GM19463 (cell line): Measurements from ENCODE around the gene HOXA2.

Experiments used
- ATAC-seq: cut with Tn5 transposase; IDR thresholded peaks from one replicate; pipeline ENCODE4 v1.9.1; 2021; ENCODE audit warnings: mild to moderate bottlenecking, moderate library complexity; ENCODE audit not compliant: unreplicated experiment

The HOXA2 gene

DNA sequence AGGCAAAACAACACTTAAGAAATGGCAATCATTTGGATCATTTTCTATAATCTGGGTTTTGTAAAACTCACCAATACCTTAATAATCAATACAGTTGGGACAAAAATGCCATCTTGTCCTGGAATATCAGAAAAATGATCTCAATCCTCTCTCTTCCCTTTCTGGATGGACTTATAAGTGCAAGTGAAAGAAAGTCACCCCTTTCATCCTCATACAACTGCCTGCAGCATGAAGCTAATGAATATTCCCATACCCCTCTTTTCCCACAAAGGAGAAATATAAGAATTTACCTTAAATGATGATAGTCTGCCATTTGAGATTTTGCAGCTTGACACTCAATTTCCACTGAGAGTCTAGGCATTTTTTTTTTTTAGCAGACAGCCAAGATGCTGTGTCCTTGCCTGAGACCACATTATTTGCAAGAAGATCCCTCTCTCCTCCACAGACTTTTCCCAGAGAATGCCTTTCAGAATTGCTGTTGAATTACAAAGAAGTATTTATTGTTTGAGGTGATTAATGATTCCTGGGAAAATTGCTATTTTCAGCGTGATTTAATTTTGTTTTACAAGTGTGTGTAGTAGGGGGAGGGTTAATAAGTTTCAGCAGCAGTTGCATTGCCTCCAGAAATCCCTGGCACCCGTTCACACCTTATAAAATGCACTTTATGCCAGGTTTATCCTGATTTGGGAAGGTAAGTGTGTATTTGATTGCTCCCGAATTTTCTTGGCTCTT is 24.3 kb upstream of the HOXA2 start:
- ATAC-seq, result no peak

DNA sequence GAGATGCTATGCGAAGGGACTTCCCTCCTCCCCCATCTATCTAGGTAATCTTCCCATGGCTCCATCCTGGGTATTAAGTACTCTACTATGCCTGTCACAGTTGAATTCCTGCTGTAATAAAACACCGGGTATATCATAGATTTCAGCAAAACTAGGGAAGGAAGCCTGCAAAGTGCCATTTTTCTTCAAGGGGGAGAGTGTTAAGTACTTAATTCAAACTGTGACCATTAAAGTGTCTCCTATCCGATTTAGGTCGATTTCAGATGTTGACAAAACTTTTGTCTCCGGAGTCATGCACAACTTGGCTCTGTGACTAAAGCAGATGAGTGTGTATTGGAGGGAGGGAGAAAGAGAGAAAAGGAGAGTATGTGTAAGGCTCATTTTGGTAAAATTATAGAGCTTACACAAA is 23.5 kb upstream of the HOXA2 start:
- ATAC-seq, result no peak

DNA sequence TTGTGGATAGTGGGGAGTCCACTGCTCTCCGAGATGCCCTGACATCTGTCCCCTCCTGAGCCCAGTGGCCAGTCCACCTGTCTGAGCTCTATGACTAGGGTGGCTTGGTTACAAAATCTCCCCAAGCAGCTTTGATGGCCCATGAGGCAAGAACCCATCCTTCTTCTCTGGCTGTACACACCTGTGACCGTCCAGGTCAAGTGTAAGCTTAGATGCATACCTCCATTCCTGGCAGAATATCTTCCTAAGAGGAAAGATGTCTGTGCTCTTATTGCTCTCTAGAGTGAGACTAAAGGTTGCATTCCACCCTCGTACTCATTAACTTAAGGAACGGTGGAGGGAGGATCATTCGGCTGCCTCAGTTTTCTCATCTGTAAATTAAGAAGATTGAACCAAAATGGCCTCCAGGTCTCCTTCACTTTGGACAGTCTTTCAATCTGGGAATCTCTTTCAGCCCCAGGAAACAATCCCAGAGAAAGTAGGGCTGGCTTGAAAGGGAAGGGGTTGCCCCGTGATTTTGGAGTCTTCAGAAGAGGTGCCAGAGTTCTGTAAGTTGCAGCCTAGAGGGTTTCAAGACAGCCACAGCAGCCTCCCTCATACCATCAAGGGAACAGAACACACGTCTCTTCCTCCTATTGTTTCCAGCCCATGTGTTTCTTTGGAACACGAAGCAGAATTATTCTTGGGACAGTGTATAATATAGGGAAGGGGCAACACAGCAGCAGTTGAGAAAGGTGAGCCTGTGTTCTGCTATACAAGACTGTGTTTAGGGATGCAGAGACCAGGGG is 22.6 kb upstream of the HOXA2 start:
- ATAC-seq, result no peak

DNA sequence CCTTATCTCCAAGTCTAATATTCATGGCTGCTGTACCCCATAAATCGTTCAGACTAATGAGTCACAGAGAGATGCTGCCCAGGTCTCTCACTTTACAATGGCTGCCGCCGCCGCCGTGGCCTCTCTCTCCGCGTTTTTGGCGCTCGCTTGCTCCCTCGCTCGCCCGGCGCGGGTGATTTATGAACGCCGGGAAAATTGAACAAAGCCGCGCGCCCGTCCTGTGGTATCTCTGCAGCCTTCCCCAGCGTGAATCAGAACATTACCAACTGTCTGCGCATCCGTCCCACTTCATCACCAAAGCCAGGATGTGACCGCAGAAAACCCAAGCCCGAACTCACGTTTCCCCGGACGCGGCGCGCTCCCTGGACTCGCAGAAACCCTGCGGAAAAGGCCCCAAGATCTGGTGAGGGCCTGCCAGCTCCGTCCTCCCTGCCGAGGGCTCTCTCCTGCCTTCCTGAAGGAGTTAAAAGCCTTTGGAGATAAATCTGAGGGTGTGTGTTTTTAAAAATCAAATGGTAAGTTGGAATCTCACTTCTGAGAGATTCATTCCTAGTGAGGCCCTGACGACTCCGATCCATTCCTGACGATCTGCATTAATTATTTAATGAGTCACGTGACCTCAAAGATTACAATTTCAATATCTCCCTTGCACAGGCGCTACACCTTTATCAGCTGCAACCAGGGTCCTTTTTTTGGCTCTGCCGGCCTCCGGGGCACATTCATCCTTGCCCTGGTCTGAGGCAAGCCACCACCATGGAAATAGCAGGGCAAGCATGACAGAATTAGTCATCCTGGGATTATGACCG is 21.8 kb upstream of the HOXA2 start:
- ATAC-seq, result no peak

DNA sequence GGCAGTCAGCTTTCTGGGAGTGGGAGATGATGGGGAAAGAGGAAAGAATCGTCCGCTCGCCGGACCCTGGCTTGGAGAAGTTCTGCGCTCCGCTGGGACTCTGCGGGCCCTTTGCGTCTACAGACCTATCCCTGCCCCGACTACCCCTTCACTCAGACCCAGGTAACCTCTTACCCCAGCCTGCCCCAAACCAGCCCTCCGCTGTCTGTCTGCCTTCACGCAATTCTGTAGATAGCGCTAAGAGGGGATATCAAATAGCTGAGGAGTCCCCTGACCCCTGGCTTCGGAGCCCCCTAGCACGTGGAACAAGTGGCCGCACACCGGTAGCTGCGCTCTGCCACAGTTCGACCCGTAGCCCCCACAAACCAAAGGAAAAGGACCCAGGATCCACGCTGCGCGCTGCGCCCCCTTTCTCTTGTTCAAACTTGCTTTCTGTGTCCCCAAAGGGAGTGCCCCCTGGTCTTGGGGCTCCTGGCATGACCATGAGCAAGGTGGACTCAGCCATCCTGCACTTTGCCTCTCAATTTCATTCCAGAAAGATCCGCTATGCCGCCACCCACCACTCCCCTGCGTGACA is 21.1 kb upstream of the HOXA2 start:
- ATAC-seq, result no peak

DNA sequence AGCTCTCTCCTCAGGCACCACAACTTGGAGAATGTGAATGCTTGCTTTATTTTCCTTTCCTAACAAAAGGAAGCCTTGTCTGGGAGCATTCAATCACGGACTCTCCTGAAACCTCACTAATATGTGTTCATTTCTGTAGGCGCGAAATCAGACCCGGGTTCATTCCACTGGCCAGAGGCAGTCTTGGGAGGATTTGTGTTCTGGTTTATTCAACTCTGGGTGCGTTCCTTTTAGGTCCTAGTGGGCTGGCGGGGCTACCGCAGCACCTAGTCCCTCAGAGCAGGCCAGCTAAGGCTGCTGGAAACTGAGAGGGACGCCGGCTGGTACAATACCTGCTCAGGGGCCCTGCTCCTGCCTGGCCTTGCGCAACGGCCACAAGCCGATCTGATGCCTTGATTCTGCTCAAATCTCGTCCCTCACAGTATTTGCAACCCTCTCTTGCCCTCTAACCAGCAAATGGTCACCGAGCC is 20.6 kb upstream of the HOXA2 start:
- no peak for ATAC-seq

DNA sequence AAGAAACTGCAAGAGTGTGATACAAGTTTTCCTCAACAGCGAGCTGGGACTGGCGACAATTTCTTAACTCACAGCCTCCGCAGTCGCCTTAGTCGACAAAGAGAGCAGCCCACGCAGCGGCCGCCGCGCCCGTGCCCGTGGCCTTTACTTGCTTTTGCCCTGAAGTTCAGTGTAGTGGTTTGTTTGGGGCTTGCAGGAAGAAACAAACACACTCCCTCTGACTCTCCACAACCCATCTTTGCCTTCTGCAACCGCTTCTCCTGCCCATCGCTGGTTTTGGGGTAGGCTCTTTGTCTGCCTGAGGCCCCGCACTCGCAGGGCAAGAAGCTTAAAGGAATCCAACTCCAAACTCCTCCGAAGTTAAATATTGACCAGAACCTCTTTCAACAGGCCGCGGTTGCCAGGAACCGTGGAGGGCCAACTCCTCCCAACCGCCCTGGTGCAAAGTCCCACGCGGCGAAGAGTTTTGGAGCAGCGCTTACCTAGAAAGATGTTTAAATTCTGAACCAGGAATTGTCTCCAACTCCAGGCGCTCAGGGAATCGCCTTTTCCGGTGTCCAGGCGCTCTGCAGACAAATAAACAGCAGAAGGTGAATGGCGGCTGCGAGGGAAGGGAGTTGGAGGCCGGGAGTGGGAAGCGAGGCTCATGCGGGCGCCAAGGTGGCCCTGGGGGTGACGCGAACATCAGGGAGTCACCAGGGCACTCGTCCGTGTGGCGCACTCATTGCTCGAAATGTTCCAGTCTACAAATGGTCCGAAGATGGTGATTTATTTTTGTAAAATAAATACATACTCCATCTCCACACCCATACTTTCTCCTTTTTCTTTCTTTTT is 19.8 kb upstream of the HOXA2 start:
- no peak for ATAC-seq

DNA sequence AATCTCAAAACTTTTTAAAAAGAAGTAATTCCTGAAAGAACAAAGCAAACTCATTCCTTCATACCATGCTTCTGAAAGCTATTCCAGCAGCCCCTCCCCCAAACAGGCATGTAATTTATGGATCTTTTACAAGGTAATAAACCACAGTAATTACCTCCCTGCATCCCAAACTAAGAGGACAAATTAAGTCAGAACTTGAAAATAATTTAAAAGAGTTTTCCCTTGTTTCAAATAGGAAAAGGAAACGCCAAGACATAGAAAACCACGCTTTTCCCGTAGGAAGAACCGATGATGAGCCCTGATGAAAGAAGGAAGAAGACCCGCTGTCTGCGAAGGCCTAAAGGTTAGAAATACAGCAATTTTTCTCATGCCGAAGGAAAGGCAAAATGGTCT is 19.2 kb upstream of the HOXA2 start:
- ATAC-seq, result no peak

DNA sequence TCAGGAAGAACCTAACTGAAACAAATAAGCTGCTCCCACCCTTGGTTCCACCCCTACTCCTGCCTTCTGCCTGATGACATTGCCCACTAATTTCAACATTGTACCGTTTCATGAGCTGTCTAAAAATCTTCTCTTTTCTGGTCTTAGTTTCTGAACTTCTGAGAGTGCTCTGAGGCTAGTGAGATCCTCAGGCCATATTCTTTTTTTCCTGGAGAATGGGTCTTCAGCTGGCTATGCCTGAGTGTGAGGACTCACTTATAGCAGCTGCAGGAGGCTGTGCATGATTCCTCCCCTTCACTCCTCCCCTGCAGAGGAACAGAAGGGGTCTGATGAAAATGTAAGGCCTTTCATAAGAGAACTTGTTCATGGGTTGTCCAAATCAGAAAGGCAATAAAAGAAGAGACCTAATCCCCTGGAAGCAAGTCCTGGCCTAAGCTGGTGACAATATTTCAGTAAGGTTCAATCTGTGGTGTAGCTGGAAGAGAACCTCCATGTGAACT is 17.0 kb upstream of the HOXA2 start:
- no peak for ATAC-seq

DNA sequence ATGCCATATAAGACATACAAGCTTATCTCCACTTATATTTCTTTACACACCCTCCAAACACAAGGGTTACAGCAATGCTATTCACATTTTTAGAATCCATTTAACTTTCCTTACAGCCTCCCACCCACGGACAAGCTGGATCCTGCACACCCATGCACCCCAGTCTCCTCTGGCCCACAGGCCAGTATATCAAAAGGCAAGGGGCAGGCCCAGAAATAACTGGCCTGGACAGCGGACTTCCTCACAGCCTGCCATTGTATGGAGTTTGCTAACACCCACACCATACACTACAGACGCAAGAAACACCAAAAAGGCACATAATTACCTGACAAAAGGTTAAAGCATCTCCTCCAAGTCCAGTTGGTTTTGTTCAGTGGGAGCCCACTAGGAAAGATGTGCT is 16.1 kb upstream of the HOXA2 start:
- ATAC-seq, result no peak

DNA sequence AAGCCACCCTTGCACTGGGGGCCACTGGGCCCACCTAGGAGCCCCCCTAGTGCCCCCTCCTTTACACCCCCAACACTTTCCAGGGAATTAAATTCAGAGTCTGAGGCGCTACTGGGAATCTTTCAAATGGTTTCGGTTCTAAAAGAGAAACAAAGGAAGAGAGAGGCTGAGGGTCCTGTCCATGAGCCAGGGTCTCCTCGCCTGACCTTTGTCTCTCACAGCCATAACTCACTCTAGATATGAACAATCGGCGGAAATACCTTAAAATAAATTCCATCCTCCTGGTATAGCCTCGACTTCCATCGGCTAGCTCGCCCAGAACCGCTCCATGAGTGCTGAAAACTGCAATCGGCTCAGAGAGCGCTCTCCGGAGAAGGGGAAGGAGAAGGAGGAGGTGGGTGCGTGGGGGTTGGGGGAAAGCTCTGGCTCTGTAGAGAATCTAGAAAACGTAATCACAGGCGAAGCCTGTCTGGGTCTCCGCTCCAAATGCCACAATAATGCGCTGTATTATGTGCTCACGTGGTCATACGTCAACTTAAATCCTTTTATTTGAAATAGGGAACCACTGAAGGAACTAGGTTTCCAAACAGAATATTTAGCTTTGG is 15.5 kb upstream of the HOXA2 start:
- no peak for ATAC-seq

DNA sequence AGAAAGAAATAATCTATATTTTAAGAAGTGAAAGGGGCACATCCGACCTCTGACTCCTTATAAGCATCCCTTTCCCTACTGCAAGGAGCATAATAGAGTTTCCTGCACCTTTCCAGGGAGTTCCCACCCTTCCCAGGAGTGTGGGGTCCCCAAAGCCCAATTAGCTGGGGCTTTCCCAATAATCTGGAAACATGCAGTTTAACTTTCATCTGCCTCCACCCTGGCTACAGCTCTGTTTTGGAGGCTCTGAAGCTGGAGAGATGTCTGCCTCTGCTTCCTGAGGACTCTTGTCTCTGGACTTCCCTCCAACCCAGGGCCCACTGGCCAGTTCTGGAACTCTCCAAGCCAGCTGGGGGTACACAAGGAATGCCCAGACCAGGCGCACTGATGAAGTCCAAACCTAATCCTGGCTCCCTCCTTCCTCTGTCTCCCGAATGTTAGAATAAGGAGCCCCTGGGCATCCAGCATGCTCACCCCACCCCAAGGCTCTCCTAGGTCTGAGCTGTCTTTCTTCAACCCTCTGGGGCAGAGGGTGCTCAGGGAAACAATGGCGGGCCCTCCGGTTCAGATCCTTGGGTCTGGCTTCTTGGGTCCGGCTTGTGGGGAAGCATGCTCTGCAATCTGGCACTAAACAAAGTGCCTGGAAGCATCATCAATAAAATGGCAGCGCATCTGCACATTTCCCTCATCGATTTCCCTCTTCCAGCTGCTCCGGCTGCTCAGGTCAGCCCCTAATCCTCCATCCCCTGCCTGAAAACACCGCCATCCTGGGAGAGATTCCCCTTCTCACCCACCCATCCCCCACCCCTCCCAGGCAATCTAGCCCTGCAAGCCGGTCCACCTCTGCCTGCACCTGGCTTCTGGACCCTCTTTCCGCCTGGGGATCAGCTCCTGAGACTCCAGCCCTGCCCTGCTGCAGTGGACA is 14.7 kb upstream of the HOXA2 start:
- ATAC-seq, result no peak

DNA sequence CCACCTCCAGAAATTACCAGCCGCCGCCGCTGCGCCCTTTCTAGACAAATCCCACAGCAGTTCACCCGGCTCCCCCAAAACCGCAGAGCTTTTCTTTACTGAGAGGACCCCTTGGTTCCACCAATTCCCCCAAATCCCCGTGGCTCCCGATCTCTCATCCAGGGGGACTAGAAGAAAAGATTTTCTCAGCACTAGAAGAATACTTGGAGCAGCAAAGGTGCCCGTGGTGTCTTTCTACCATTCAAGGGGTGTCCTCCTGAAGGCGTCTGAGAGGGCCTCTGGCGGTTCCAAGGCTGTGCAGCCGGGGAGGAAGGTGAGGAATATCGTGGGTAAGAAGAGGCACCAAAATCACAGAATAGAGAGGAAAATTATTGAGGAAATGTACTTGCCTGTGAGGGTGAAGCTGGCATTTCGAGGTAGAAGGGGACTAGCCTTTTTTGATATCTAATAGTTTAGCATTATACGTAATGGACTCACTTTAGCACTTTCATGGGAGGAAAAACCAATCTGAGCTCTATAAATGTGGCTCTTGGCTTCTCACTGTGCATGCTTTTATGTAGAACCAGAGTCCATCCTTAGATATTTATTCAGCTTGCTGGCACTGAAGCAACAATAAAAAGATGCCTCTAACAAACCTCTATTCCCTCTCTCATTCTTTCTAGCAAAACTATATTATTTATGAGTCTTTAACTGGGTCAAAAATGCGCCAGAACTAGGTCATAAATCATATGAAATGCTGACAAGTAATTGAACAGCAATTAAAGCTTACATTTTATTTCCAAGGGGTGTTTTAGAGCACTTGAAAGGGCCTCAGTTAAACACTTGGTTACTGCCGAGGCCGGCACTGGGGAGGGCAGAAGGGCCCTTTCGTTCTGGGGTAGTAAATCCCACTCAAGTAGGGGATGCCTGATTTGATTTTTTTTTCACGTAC is 13.8 kb upstream of the HOXA2 start:
- no peak for ATAC-seq

DNA sequence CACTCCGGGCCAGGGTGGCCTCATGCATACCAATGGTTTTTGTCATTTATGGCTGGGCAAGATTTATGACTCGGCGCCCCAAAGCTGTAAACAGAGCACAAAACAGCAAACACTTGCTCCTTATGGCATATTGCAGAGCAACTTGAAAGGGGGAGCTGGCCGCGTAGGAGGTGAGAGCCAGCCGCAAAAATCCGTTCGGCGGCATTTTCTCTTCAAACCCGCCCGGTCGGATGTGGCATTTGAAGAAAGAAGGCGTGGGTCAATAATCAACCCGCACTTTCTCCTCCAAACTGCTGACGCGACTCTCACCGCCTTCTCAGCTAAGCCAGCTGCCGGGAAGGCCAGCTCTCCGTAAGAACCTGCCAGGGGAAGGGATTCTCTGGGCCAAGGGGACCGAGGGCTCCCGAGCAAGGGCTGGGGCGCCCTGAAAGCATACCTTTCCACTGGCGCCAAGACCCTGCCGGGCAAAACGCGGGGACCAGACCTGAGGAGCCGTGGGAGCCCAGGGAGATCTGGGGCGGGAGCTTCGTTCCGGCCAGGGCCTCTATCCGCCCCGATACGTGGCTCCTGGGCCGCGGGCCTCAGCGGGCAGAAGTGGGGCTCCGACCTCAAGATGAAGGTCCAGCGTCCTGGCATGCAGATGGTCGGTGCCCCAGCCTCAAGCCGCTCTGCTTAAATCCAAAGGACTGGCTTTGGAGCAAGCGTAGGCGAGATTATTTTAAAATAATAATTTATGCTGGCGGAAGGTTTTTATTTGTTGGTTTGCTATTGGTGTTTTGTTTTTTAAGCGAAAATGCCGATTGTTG is 12.9 kb upstream of the HOXA2 start:
- ATAC-seq, result no peak

DNA sequence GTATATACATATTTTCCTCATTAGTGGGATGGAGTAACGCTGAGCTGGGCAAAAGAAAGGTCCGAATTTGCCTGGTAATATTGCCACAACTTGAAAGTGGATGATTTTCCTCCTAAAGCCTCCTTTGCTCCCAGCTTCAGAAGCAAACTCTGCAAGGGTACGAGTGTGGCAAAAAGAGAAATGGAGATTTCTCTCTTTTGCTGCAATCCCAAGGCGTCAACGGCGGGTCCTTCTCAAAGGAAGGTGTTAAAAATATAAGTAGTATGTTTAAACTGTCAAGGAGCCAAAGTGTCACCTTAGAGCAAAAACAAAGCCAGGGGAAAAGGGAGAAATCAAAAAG is 12.4 kb upstream of the HOXA2 start:
- ATAC-seq, result no peak

DNA sequence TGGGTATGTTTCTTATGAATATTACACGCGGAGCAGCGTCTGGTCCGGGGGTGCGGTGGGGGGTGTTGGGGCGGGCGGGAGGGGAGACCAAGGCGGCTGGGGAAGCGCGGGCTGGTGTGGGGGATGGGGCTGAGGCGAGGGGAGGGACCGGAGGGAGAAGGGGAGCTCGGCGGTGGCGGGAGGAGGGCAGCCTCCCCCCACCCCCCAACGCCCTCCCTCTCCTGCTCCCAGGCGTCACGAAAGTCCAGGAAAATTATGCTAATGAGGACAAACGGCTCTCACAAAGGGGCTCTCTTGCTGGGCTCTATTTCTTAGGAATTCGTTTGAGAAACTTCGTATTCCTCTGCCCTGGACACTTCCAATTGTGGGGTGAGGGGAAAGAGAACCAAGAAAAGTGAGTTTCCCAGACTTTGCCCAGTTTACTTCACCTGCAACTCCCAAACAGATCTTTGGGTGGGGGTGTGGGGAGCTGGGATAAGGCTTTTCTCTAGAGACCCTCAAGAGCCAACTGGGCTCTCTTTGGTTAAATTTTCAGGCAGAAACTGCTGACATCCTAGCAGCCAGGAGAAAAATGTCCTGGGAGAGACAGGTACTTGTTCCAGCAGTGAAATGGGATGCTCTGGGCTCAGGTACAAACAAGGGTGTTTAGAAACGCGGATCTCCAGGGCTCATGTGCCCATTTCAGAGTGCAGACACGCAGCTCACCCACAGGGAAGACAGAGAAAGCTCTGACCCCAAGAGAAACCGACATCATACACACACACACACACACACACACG is 11.7 kb upstream of the HOXA2 start:
- no peak for ATAC-seq
